Mucosa of rectum (tissue), 2 donors: ENCODE measurements around the gene ERGIC1.

Experiments used
- H3K27ac ChIP-seq, 2 donors: one replicate each; pipeline ENCODE4 v1.7.0; 2013; ENCODE audit warnings: inconsistent platforms in 2 of 2, low read depth in 2 of 2, low read length in 2 of 2
- H3K27me3 ChIP-seq, 2 donors: one replicate each; pipeline ENCODE4 v1.7.0; 2013; ENCODE audit warnings: low read length in 2 of 2; ENCODE audit not compliant: control insufficient read depth in 2 of 2, insufficient read depth in 2 of 2
- H3K36me3 ChIP-seq, 2 donors: one replicate each; pipeline ENCODE4 v1.7.0; 2013; ENCODE audit warnings: low read length in 2 of 2; ENCODE audit not compliant: control insufficient read depth in 2 of 2, insufficient read depth in 2 of 2
- H3K4me1 ChIP-seq, 2 donors: one replicate each; pipeline ENCODE4 v1.7.0; 2013; ENCODE audit warnings: low read length in 2 of 2, mild to moderate bottlenecking in 1 of 2; ENCODE audit not compliant: control insufficient read depth in 2 of 2, insufficient read depth in 2 of 2
- H3K4me3 ChIP-seq, 2 donors: one replicate each; pipeline ENCODE4 v1.7.0; 2013; ENCODE audit warnings: low read length in 2 of 2
- H3K9ac ChIP-seq, 2 donors: one replicate each; pipeline ENCODE4 v1.7.0; 2013; ENCODE audit warnings: low read length in 2 of 2, low read depth in 1 of 2, mild to moderate bottlenecking in 1 of 2
- H3K9me3 ChIP-seq, 2 donors: one replicate each; pipeline ENCODE4 v1.7.0; 2013; ENCODE audit warnings: low read length in 2 of 2; ENCODE audit not compliant: control insufficient read depth in 2 of 2
- donor health status: healthy.
- donor health status: Normal muscosa, but diverticular disease.

The ERGIC1 gene

DNA sequence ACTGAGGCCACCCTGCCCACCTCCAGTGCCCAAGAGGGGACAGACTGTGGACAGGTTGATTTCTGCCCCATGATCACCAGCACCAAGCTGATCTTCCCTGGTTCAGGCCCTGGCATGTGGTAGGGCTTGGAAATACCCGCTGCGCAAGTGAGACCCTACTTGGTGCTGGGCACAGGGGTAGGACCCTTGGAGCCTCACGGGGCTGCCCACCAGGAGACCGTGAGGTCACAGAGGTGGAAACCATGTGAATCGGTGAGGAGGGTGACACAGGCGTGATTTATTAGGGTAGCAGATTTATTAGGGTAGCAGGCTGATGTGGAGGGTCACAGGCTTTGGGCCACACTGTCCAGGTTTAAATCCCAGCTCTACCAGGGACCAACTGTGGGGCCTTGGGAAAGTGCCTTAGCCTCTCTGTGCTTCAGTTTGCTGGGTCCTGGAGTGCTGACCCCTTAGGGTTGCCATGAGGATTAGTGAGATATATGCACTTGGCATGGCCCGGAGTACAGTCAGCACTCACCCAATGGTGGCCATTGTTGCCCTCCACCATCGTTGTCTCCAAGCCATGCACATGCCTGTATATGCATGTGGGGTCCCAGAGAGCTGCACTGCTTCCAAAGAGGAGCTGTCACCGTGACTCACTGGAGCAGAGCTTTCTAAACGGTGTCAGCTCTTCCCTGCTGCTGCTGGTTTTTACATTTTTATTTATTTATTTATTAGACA, 42.2 kb upstream of the ERGIC1 start:
- Histone ChIP-seq H3K36me3 (no peaks in the 10 kb centered on the region), H3K27ac (no peak overlapping the region), H3K4me1 (peaks cover 16 to 22% of the 10 kb centered on the region in 2 donors), H3K9me3 (no peaks in the 10 kb centered on the region), H3K9ac (no peak overlapping the region), H3K4me3 (no peak overlapping the region), H3K27me3 (no peaks in the 10 kb centered on the region)

DNA sequence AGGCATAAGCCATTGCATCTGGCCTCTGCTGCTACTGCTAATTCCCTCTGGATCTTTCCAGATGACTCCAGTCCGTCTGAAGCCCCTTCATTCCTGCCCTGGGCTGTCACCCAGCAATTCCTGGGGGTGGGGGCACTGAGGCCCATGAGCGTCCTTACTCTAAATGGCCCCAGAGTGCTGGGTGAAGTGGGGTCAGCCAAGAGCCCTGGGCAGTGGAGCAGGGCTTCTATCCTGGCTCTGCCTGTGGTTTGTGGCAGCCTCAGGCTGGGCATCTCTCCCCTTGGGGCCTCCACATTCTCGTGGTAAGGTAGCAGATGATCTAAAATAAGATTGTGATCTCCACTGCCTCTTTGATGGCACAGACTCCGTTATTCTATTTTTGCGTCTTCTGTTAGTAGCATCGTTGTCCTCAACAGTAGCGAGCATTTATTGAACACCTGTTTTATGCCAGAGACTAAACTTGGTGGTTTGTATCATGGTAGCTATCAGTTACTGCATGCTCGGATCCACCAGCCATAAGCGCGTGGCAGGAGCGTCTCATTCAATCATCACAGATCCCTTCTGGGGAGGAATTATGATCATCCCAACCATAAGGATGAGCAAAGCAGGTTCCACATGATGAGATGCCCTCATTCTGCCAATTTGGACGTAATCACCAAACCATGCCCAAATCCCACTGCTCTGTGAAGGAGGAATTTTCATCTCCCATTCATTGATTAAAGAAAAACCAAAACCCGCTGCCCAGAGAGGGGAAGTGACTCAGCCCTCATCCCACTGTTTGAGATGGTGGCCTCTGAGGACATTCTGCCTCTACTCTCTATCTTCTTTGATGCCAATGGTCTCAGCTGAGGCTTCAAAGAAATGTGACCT, 41.1 kb upstream of the ERGIC1 start:
- Histone ChIP-seq H3K36me3 (no peaks in the 10 kb centered on the region), H3K4me3 (no peak overlapping the region), H3K4me1 (peaks cover 19 to 22% of the 10 kb centered on the region in 2 donors), H3K27ac (no peak overlapping the region), H3K9me3 (no peaks in the 10 kb centered on the region), H3K9ac (no peak overlapping the region), H3K27me3 (no peaks in the 10 kb centered on the region)

DNA sequence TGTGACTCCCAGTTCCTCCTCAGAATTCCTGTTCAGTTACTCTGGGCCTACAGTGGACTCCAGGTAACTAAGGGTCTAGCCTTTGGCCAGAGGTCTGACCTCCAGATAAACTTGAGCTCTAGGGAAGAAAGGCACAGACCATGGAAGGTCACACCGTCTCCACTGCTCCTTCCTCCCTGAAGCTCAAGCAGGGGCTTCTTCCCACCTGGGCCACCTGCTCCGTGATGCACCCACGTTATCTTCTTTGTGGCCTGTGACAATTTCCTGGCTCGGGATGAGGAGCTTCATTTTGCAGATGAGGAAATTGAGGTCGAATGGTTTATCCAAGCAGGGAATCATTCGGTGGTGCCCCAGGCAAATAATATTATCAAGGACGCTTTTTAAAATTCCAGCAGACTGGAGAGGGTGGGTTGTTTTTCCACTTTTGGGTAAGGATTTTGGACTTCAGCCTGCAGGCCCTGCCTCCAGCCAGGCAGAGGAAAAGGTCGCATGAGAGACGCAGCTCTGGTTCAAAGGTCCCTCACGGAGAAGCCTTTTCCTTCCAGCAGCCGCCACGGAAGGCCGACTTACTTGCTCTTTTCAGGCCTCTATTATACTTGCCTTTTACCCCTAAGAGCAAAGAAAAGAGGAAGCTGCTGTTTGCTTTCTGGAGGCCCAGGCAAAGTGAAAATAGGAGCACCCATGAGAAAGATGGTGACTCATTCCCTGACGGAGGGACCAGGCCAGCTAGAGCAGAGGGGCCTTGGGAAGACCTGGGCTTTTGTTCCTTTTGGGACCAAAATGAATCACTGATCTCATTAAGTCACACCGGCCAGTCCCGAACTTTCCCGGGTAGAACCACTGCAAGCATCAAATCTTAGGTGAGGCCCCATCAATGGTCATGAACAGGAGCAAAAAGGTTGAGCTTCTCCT, 40.2 kb upstream of the ERGIC1 start:
- Histone ChIP-seq H3K4me1 (peaks cover 14 to 19% of the 10 kb centered on the region in 2 donors), H3K27me3 (no peaks in the 10 kb centered on the region), H3K4me3 (no peak overlapping the region), H3K9ac (no peak overlapping the region), H3K9me3 (no peaks in the 10 kb centered on the region), H3K27ac (peak overlapping the region in 1 of 2 donors; percentile 18), H3K36me3 (no peaks in the 10 kb centered on the region)

DNA sequence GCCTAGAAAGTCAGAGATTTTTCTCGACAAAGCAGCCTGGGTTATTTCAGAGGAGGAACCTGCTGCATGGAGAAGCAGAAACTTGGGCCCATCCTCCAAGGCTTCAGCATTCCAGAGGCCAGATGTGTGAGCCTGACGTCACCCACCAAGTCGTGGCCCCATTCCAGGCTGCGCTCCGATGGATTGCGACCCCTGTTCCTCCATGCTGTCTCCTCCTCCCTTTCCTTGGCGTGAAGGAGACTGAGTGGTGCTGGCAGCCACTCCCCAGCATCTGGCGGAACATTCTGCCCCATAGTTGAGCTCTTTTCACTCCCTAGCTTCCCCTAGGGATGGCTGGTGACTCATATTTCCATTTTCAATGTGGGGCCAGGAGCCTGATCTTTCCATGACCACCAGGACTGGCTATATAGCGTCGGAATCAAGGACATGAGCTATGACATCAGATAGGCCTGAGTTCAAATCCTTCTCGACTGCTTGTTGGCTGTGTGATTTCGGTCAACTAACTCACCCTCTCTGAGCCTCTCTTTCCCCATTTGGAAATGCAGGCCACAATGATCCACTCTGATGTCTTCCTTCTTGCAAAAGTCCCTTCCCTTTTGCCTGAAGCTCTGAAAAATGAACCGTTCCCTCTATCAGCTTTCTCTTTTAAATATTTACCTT, 38.6 kb upstream of the ERGIC1 start:
- no peaks in the 10 kb centered on the region for H3K36me3 ChIP-seq
- peak overlapping the region; percentile 60 to 69 for H3K27ac ChIP-seq
- H3K9me3 ChIP-seq = no peaks in the 10 kb centered on the region
- H3K4me3 ChIP-seq = no peak overlapping the region
- H3K4me1 ChIP-seq = peaks cover 3 to 5% of the 10 kb centered on the region in 2 donors
- no peak overlapping the region for H3K9ac ChIP-seq
- H3K27me3 ChIP-seq = no peaks in the 10 kb centered on the region

DNA sequence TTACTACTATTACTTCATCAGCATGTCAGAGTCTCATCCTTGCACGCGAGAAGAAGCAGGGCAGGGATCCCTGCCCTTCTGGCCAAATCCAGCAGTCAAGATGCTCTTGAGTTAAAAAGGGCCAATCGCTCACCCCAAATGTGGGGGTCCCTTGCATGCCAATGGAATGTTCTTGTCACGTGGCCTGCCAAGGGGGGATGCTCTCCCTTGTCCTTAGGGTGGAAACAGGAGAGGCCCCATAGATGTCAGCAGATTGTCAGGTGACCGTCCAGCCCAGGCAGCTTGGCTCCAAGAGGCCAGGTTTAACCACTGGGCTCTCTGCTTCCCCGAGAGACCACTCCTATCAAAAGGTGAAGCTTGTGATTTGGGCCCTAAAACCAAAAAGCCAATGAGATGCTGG, 37.7 kb upstream of the ERGIC1 start:
- Histone ChIP-seq H3K36me3 (no peaks in the 10 kb centered on the region), H3K9me3 (no peaks in the 10 kb centered on the region), H3K9ac (no peak overlapping the region), H3K27me3 (no peaks in the 10 kb centered on the region), H3K27ac (peak overlapping the region in 1 of 2 donors; percentile 5), H3K4me1 (peaks cover 3 to 8% of the 10 kb centered on the region in 2 donors), H3K4me3 (no peak overlapping the region)

DNA sequence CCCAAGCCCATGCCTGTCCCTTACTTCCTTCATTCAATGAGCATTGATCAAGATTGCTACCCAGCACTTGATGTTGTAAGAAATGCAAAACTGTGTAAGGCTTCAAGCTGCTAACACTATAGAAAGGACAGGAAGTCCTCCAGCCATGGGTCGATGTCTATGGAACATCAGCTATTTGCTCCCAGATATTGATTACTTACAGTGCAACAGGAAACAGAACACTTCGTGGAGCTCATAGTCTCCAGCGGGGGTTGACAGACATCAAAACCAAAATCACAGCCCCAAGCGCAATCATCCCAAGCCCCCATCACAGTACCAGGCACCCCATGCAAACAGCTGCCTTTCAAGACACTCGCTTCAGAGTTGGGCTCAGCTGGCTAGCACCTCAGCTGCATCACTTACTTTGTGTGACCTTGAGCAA, 36.3 kb upstream of the ERGIC1 start:
- Histone ChIP-seq H3K9me3 (no peaks in the 10 kb centered on the region), H3K36me3 (no peaks in the 10 kb centered on the region), H3K27me3 (no peaks in the 10 kb centered on the region), H3K4me1 (peaks cover 3 to 8% of the 10 kb centered on the region in 2 donors), H3K4me3 (no peak overlapping the region), H3K27ac (peak overlapping the region in 1 of 2 donors; percentile 45), H3K9ac (no peak overlapping the region)

DNA sequence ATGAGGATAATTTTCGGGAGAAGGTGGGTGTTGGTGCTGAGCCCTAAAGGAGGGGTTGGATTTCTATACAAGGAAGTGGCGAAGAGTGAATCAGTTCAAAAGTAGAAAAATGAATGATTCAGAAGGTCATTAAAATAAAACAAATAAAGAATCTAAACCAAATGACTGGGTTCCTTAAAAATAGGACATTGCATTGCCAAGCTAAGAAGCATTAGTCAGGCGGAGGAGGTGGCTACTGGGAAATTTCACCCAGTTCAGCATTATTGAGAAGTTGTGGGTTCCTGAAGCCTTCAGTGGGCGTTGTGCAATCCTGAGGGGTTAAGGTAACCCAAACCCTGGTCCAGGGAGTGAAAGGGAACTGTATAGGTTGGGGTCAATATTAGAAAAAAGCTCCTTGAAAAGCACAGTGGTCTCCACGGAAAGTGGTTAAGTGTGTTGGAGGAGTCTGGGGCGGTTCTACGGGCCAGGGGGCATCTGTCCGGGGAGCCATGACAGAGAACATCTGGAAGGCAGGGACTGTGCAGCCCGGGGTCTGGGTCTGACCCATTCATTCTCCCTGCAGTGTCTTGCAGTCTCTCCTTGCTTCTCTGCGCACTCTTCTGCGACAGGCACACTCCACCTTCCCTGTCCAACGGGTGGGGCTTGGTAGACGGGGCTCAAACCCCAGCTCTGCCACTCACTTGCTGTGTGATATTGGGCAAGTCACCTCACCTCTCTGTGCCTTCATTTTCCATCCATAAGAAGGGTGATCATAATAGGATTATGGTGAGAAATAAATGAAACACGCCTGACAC, 35.4 kb upstream of the ERGIC1 start:
- Histone ChIP-seq H3K27me3 (no peaks in the 10 kb centered on the region), H3K9me3 (no peaks in the 10 kb centered on the region), H3K9ac (no peak overlapping the region), H3K36me3 (no peaks in the 10 kb centered on the region), H3K4me3 (no peak overlapping the region), H3K27ac (peak overlapping the region; percentile 36 to 41), H3K4me1 (peaks cover 3 to 8% of the 10 kb centered on the region in 2 donors)

DNA sequence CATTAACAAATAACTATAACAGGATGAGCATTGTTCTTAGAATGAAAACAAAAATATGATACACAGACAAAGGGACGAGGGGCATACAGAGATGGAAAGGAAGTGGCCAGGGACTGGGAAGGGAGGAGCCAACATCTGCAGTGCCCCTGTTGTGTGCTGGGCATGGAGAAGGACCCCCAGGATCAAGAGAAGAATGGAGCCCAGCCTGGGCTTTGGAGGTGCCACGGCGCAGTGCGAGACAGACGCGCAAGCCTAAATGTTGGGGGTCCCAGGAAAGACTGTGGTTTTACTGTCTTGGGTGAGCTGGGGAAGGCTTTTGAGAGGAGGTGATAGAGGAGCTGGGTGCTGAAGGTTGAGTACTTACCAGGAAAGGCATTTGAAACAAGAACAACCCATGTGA, 34.6 kb upstream of the ERGIC1 start:
- Histone ChIP-seq H3K9me3 (no peaks in the 10 kb centered on the region), H3K4me3 (no peak overlapping the region), H3K9ac (no peak overlapping the region), H3K36me3 (no peaks in the 10 kb centered on the region), H3K4me1 (peaks cover 1 to 8% of the 10 kb centered on the region in 2 donors), H3K27ac (peak overlapping the region; percentile 41 to 53), H3K27me3 (no peaks in the 10 kb centered on the region)

DNA sequence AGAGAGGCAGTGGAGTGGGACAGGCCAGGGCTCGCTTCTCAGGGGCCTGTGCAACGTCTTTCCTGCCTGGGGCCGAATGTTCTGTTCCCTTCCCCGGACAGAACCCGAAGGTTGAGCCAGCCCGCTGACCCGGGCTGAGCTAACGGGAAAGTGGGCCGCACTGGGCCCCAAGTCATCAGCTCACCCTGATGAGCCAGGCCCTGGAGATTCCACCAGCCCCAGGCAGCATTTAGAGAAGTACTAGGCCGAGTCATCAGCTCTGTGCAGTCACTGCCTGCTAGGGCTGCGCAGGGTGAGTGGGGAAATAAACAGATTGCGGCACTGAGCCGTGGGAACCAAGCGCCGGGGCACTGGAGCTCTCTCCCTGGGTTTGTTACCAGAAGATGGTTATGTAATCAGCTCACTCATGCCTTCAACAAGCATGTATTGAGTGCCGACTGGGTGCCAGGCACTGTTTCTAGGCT, 33.9 kb upstream of the ERGIC1 start:
- H3K27me3 ChIP-seq = no peaks in the 10 kb centered on the region
- no peaks in the 10 kb centered on the region for H3K9me3 ChIP-seq
- peaks cover 0 to 8% of the 10 kb centered on the region in 2 donors for H3K4me1 ChIP-seq
- no peak overlapping the region for H3K4me3 ChIP-seq
- no peaks in the 10 kb centered on the region for H3K36me3 ChIP-seq
- H3K27ac ChIP-seq = peak overlapping the region; percentile 41 to 53
- no peak overlapping the region for H3K9ac ChIP-seq
